AG04449 (cell line): Measurements from ENCODE around the gene RYR2.

Experiments used
- CTCF ChIA-PET: fragments of 350-600 bp; formaldehyde crosslinking; extraction: SDS; loops from one replicate; lab custom pipeline; 2021; ENCODE audit warnings: antibody characterized with exemption; lab: Yijun Ruan, JAX
- POLR2A ChIA-PET: fragments of 400-600, 350-600 bp; formaldehyde crosslinking; extraction: SDS; loops from one replicate; lab custom pipeline; 2020; ENCODE audit warnings: antibody characterized with exemption, inconsistent platforms; lab: Yijun Ruan, JAX
- DNase-seq: peaks from one replicate; pipeline ENCODE4 v3.0.0-alpha.2; 2010; ENCODE audit warnings: low read depth, low spot score
- H3K4me3 ChIP-seq: 2 replicates; pipeline ENCODE4 v1.5.1; 2011; ENCODE audit warnings: low read depth, mild to moderate bottlenecking, control low read depth, low read length
- CTCF ChIP-seq: IDR thresholded peaks from one replicate; pipeline ENCODE4 v1.5.1; 2011; ENCODE audit warnings: mild to moderate bottlenecking, moderate library complexity, low read length, control low read depth, inconsistent platforms; ENCODE audit not compliant: insufficient read depth; ENCODE audit errors: missing control alignments

The RYR2 gene

GRCh38 chr1:237386362-237387143 is 344.6 kb downstream of the RYR2 start:
- peak; percentile 5 for TF ChIP-seq CTCF
- H3K4me3 ChIP-seq: no peak overlapping the region
- ChIA-PET CTCF (interaction anchor here (1.1 to 2.2 kb wide), 5 partner anchors 627 to 781 kb away, joined by 3 to 16 read pairs (median 9); partner anchors contain the start of gene HEATR1), POLR2A (no interaction called here)
- DNase-seq: no peak

GRCh38 chr1:237387144-237387505 is 345.1 kb downstream of the RYR2 start:
- no peak for DNase-seq
- ChIA-PET POLR2A (no interaction called here), CTCF (interaction anchor here (1.1 to 2.2 kb wide), 4 partner anchors 628 to 782 kb away, joined by 3 to 16 read pairs (median 9); partner anchors contain the start of gene HEATR1)
- no peak for TF ChIP-seq CTCF
- H3K4me3 ChIP-seq: no peak overlapping the region

- CTCF ChIA-PET: interaction anchor here (1.9 kb wide), 1 partner anchor 782 kb away, joined by 6 read pairs; no protein-coding TSS in a partner anchor
- POLR2A ChIA-PET: no interaction called here
- no peak overlapping the region for H3K4me3 ChIP-seq
- no peak for DNase-seq
- no peak for TF ChIP-seq CTCF
Observed at GRCh38 chr1:237390823-237391222, 348.8 kb downstream of the RYR2 start.

DNA sequence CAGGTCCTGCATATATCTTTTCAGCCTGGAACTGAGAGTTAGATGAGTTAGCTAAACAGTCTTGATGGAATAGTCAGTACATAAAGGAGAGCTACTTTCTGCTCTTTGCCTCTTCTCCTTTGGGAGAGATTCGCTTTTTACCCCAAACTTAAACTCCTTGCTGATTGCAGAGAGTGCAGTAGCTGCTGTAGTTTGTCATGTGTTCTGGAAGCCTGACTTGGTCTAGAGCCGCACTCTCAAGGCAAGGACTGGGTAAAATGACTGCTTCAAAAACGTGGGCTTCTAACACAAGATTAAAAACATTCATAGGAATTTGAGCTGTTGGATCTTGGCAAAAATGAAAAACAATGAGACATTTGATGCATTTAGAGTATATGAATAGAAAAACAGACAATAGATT is 351.6 kb downstream of the RYR2 start:
- no peak for TF ChIP-seq CTCF
- no peak overlapping the region for H3K4me3 ChIP-seq
- ChIA-PET POLR2A (interaction anchor here (0.6 kb wide), 1 partner anchor 794 kb away, joined by 3 read pairs; no protein-coding TSS in a partner anchor), CTCF (no interaction called here)
- no peak for DNase-seq

GRCh38 chr1:237394281-237394680 is 352.3 kb downstream of the RYR2 start:
- no peak overlapping the region for H3K4me3 ChIP-seq
- DNase-seq: no peak
- CTCF ChIA-PET: no interaction called here
- POLR2A ChIA-PET: no interaction called here
- no peak for TF ChIP-seq CTCF

- POLR2A ChIA-PET: no interaction called here
- H3K4me3 ChIP-seq: no peak overlapping the region
- CTCF ChIA-PET: no interaction called here
- DNase-seq: no peak
- TF ChIP-seq CTCF: no peak
Observed at GRCh38 chr1:237396426-237396825, 354.4 kb downstream of the RYR2 start.
